ENCODE results near the gene LDLRAD4.

The LDLRAD4 gene

DNA sequence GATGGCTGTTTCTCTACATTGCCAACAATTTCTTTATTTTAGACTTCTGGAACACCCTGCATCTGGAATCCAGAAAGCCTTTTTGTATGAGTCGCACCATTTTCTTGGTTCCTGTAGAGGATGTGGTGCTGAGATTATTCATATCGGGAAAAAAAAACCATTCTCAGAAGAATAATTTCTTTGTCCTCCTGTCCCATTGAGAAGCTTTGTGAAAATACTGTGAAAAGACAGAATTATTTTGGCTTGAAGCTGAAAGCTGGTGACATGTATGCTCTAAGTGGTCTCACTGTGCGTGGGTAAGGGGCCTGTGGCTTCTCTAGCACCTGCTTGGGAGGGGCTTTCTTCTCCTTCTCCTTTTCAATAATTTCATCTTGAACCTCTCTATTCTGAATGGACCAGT lies 369.4 kb downstream of the LDLRAD4 start:
- no peak for TF ChIP-seq CTCF (IDR thresholded peaks at IDR 0.05)

DNA sequence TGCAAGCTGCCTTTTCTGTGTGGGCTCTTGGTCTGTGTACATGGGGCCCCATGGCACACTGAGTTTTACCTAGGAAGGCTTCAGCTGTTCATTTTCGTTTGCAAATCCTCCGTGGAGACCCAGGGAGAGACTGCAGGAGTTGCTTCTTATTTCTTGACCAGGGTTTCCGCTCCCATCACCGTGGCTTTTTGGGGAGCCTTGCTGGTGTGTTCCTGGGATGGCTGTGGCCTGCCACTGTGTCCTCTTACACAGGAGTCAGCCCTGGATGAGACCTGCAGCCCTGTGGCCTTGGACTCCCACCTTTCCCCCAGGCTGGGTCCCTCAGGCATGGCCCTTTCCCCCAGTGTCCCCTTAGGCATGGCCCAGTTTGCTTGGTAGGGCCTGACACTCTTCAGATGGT lies 370.8 kb downstream of the LDLRAD4 start:
- no peak for TF ChIP-seq CTCF (IDR thresholded peaks at IDR 0.05)

- no peak for TF ChIP-seq CTCF (IDR thresholded peaks at IDR 0.05)
These were observed 371.4 kb downstream of the LDLRAD4 start for GRCh38 chr18:13589943-13590342.

DNA sequence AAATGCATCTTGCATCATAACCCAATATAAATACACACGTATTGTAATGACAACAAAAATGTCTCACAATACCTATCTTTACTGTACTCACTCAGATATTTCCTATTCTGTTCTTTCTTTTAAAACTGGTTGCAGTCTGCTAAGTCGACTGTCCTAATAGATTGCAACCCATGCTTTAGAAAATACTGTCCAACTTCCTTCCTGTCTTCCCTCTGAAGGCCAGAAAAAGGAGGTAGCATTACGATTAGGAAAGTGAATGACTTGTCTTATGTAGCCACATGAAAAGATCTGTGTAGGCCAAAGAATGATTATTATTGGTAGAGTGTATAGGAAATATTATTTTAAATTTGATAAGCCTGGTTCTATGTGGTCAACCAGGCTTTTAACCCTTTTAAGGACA lies 373.7 kb downstream of the LDLRAD4 start:
- TF ChIP-seq CTCF (IDR thresholded peaks at IDR 0.05), result no peak

DNA sequence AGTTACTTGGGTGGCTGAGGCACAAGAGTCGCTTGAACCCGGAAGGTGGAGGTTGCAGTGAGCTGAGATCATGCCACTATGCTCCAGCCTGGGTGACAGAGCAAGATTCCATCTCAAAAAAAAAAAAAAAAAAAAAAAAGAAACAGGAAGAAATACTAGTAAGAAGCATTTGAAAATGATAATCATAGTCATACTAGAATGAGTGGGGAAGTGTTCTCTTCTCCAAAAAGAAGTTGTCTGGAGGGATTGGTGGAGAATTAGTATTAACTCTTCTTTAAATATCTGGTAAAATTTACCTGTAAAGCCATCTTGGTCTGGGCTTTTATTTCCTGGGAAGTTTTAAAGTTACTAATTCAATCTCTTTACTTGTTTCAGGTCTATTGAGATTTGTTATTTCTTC lies 376.0 kb downstream of the LDLRAD4 start:
- TF ChIP-seq CTCF (IDR thresholded peaks at IDR 0.05), result no peak

DNA sequence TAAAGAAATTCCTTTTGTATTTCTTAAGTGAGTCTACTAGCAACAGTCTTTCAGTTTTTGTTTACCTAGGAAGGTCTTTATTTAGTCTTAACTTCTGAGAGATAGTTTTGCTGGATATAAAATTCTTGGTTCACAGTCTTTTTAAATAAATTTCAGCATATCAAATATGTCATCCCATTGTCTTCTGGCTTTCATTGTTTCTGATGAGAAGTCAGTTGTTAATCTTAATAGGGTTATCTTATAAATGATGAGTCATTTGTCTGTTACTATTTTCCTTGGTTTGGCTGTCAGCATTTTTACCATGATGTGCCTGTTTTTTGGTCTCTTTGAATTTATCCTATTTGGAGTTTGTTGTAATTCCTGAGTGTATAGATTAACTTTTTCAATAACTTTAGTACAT lies 378.5 kb downstream of the LDLRAD4 start:
- TF ChIP-seq CTCF (IDR thresholded peaks at IDR 0.05), result no peak

DNA sequence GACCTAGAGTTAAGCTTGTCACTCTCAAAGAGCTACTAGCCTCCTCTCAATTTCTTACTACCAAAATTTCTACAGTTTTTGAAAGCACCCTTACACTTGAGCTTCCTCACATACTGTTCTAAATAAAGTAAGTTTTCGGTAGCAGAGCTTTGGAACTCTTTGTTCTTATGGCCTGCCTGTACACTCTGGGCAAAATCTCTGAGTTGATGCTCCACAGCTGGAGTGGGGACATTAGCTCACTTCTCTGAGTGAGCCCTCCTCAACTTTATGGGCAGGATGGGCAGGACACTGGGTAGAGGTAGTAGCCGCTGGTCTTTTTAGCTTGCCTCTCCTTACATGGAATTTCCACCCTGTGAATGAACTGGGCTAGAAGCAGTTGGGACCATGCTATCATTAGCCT lies 380.0 kb downstream of the LDLRAD4 start:
- TF ChIP-seq CTCF (IDR thresholded peaks at IDR 0.05), result no peak

GRCh38 chr18:13599031-13599430 lies 380.5 kb downstream of the LDLRAD4 start:
- TF ChIP-seq CTCF (IDR thresholded peaks at IDR 0.05), result no peak
